Fibroblast of upper back skin (primary cell): ENCODE measurements around the gene CELF4.
"Not testable (repeated sequence)": the region's sequence is repeated elsewhere in the genome, so short reads cannot be mapped to it uniquely, and the experiment has no call there.

ENCODE experiments used
- DNase-seq: peaks from one replicate; pipeline ENCODE4 v3.0.0-alpha.2; 2013

CELF4 gene

DNA sequence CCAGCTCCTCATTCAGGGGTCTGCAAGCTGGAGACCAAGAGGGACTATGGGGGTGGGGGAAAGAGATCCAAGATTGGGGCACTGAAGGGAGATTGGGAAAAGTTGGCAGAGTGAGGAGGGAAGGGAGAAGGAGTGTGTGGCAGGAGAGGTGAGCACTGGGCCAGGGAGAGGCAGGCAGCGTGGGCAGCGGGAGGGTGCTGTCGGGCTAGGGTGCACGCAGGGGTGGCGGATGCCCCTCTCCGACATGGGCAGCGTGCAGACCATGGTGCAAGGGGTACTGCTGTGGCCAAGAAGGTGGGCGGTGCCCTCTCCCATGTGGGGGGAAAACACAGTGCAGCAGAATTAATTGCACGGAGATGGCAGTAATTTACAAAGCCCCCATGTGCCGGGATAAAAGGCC, 74.1 kb downstream of the CELF4 start:
- DNase-seq: no peak

DNA sequence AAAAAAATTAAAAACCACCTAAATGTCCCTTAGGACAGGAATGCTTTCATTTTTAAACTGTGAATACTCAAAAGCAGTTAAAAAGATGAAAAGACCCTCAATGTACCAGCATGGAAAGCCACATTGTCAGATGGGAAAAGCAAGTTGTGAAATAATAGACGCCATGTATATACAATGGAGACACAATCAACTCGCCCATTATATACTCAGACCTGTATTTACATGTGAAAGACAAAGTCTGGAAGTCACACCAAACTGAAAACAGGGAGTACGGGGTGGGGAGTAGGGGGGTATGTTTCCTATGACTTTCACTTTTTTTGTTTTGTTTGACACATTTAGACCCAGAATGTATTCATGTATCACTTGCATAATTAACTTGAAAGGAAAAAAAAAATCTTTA, 75.6 kb downstream of the CELF4 start:
- DNase-seq: no peak

DNA sequence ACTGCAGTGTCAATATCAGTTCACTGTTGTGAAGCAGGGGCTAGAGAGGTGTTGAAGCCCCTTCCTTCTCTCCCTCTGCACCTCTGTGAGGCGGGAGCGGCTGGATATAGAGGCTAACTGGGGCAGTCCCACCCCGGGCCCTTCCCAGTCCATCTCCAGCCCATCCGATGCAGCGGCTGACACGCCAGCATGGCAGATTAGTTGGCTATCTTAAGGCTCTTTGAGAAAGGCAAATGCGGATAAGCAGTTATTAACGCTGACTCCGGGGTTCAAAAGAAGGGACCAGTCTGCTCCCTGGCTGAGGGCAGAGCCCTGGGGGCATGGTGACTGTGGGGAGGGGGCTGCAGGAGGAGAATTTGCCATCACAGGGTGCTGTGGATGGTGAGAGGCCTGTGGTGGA, 76.6 kb downstream of the CELF4 start:
- no peak for DNase-seq

DNA sequence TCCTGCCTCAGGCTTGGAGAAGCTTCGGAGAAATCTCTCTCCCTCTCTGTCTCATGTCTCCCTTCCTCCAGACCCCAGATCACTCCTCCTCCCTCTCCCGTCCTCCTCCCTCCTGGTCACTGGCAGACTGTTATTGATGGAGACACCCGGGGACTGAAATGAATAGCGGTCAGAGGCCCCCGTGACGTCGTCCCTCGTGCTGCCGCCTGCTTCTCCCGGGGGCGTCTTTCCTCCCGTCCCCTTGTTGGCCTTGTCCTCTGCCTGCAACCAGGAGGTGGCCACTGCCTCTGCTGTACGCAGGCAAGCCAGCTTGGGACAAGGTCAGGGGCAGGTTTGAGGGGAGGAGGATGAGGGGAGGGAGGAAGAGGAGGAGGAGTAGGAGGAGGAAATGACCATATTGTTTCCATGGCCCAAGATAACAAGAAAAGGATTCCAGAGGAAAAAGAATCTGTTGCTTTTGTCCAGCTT, 78.2 kb downstream of the CELF4 start:
- DNase-seq: no peak

DNA sequence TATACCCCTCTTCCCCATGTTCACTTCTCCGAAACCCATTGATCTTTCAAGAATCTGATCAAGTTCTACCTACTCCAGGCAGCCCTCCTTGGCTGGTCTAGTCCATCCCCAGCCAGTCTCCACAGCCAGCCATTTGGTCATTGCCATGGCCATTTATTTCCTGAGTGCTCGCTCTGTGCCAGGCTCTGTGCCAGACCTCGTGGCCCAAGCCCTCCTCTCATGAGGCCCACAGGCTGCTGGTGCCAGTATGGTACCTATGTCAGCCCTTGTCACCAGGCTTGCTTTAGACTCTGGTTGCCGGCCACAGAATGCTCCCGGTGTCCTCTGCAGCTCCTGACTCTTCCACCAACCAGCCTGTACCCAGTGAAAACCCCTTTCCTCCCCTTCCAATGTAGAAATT, 78.8 kb downstream of the CELF4 start:
- DNase-seq: no peak

DNA sequence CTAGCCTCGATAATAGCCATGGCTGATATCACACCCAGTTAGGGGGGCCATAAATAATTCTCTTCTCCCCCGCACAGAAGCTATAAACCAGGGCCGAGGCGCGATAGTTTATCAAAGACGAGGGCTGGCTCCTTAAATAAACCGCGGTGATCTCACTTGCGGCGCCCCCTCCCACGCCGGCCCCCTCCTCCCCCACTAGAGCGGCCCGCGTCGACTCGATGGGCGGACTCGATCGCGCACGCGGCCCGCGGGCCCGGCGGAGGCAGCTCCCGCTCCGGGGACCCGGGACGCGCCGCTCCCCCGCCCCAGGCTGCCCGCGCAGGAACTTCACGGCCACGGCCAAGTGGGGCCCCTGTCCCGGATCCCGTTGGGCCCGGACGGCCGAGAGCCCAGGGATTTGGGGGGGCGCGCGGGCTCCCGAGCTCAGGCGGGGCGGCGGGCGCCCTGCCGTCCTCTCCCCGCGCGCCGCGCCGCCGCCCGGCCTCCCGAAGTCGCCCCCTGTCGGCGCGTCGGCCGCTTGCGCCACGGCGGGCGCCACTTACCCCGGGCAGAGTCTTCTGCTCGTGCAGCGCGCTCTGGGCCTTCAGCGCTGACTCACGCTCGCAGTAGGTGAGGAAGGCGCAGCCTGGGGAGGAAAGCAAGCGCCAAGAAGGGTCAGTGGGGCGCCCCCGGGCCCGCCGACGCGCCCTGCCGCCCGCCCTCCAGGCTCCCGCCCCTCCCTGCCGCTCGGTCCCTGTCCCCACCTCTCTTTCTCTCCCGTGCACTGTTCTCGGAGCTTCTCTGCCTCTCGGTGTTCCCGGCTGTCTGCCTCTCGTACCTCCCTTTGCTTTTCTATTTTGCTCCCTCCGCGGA, 80.4 kb downstream of the CELF4 start:
- DNase-seq: peak; percentile 3

DNA sequence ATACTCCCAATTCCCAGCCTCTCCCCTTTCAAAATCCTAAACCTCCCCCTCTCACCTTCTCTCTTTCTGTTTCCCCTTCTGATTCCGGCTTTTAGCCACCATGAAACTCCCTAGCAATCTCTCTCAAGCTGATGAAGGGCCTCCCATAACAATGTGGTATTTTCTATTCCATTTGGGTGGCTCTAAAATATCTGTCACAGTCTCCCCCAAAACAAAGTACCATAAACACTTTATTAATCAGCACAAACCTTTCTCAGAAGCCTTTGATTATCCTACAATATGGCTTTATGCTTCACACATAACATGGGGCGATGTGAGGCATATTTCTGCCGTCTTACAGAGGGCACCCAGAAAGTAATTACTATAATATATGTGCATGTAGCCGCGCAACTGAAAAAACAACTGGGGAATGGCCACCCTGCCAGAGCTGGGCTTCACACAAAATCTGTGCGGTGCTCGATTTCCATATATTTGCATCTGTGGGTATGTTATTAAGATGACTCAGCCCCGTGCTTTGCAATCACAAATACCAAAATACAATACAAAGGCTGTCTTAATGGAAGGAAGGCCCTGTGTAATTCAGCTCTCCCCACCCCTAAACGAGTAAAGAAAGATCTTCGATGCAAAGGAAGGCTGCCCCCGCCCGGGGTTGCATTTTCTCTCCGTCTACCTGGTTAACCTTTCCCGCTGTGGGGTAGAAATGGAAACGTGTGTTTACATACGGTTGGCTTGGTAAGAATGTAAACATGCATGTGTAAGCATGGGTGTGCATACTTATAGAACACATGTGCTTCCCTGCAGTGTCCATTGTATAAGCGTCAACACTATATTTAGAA, 81.4 kb downstream of the CELF4 start:
- DNase-seq: no peak

DNA sequence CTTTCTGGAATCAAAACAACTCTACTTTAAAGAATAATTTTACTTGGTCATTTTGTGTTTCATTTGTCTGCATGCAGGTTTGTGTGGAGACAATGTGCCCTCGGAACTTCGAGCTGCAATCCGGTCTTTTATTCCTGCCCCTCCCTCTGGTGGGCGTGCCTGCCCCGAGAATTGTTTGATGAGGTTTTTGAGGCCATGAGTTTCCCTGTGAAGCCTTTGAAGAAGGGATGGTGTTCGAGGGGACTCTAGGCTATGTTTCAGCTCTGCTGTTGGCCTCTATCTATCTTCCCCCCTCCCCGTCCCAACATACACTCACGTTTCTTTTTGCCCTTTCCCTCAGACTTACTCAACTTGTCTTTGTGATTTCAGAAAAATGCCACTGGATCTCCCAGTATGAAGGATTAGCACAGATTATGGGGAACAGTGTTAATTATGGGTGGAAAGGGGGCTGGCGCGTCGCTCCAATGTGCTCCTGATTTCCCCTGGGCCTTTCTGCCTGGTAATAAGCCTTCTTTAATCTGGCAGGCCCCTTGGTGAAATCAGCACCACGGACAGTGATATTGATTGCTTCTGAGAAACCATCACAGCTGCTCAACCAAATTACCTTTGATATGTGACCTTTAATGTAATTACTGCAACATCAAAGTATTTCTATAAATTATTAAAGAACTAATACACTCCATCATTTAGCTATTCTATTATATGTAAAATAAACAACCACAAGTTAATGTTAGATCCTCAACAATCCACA, 82.2 kb downstream of the CELF4 start:
- DNase-seq: peak; percentile 14

DNA sequence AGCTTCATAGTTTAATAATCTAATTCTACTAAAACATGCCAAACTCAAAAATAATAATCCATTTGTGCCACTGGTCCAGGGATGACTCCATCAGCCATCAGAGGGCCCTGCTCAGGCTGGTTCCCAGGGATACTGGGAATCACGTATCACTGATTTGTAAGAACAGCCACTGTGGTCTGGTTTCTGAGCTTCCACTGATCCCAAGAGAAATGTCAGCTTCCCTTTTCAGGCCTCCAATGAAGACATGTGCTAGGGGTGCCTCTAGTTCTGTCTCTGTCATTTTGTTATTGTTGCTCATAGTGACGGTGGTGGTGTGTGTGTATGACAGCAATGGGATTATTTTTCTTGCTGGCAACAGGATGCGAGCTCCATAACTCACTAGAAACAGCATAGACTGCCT, 83.2 kb downstream of the CELF4 start:
- DNase-seq: no peak

DNA sequence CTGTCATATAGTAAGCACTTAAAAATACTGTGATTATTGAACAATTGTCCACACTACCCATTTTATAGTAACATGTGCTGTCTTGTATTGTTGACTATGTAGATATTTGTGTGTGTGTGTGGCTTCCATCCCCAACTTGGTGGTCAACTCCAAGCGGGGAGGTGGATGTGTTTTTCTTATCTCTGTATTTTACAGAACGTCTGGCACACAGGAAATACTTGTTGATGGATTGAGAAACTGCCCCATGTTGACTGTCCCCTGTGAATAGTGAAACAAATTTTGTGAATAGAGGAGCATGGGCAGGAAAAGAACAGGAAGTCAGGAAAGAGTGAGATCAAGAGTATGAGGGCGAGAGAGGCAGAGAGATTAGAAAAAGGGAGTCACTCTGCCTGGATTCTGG, 83.6 kb downstream of the CELF4 start:
- no peak for DNase-seq

DNA sequence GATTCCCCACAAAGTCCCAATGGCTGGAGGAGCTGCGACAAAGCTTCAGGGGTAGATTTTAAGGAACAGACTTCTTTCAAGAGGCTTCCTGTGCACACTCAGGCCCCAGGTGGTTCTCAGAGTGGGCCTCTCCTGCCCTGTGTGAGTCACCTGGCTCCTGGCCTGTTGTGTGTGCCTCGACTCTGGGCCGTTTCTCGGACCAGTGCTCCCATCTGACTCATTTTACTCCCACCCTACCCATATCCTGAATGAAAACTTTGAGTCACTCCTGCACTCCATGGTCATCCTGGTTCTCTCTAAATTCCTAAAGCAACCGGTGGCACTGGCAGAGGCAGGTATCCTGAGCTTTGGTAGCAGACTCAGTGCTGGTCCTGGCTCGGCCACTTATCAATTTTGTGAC, 84.1 kb downstream of the CELF4 start:
- DNase-seq: no peak

DNA sequence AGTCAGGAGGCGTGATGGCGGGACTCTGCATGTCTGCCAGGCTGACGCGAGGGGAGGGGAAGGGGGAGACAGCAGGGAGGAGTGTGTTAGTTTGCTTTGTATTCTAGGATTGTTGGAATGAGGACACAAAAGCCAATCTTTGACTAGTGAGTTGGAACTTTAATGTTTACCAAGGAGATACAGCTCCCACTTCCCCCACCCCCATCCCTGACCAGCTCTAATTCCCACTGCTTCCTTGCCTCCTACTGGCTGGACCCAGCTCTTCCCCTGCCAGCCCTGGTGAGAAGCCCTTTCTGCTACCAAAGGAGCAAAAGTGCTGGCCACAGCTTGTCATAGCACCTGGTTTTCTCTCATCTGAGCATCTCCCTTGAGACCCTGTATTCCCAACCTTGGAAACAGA, 84.5 kb downstream of the CELF4 start:
- no peak for DNase-seq

DNA sequence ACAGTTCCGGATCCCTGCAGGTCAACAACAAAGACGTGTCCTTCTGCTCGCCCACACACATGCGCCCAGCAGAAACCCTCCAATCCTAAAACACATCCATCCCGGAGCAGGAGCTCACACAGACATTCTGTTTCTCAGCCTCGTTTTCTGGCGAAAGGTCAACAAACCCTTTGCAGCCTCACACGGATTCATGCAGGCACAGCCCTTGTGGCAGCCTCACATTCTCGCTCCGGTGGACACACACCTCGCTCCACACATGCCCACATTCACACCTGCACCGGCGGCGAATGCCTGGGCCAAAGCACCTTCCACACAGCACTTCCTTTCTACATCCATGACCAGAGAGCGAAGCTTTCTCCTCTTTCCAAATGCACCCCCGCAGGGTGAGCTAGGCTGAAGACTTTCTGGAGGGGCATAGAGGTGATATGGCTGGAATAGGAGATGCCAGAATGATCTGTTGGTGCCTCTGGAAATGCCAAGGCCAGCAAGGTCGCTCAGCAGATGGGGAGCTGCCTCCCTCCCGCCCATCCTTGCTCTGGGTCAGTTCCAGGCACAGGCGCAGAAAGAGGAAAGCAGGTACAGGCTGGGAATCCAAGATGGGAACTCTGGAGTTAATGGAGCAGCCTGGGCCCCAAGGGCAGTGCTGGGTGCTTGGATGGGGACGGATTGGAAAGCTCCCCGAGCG, 88.8 kb downstream of the CELF4 start:
- no peak for DNase-seq

DNA sequence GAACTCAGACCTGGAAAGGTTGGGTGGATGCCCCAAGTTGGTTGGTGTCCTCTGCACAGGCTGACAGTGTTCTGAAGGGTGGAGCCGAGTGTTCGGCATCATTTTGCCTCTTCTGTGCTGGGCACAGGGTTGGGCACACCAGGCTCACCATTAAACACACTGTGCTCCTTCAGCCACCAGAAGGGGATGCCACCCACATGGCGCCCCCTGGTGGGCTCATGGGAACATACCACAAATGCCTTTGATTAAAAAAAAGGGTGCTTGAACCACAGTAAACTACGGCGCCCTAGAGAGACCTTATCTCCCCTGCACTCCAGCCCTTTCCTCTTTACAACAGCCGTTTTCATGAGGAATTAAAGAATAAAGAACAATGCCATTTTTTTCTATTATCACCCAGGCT, 89.4 kb downstream of the CELF4 start:
- peak; percentile 14 for DNase-seq

DNA sequence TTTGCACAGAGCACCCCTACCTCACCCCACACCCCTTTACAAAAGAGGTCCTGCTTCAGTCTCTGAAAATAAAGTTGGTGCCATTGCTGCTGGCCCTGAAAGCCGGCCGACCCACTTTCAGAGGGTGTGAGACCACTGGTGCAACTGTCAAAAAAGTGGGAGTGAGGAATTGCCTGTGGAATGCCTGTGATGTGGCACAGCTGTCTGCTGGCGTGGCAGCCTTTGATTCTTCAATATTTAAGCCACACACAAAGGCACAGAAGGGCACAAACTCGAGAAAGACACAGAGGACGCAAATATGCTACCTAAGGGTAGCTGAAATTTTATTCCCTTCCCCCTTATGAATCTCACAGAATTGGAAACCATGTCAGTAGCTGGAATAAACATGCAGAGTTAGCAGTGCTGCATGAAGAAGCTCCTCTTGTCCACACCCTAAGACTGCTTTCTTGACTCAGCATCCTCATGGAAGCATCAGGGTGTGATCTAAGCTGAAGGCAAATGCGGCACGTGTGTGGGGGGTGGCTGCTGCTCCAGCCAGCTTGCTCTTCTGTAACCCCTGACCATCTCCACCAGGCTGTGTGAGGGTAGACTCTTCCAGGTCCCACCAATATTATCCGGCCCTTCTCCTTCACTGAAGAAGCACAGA, 92.3 kb downstream of the CELF4 start:
- DNase-seq: no peak

DNA sequence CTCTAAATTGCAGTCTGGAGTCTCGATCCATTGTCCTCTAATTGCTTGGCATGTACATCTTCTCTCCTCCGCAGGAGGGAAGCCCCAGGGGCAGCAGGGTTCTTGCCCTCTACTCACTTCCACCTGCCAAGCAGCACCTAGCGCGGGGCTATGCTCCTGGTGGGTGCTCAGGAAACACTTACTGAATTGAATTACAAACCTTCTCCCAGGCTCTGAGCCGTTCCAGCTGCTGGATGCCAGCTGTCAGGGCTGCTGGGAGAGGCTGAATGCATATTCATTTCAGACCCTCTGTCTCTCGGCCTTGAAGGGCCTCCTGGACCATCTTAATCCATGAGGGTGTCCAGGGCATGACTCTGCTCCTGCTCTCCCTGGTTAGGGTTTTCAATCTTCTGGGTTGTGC, 94.0 kb downstream of the CELF4 start:
- DNase-seq: no peak

DNA sequence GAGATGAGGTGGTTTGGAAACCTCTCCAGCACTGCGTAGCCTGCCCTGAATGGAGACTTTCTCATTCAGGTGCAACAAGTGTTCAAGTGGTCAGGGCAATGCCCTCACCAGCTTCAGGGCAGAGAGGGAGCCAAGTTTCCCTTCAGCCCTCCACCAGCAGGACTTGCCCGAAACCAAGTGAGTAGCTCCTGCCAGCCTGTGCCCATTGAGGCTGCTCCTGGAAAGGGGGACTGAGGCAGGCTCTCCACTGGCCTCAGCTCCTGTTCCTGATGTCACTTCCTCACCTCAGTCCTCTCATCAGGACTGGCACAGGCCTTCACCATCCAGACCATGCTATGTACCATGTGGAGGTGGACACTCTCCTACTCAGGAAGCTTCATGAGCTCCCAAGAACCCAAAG, 94.6 kb downstream of the CELF4 start:
- DNase-seq: no peak

DNA sequence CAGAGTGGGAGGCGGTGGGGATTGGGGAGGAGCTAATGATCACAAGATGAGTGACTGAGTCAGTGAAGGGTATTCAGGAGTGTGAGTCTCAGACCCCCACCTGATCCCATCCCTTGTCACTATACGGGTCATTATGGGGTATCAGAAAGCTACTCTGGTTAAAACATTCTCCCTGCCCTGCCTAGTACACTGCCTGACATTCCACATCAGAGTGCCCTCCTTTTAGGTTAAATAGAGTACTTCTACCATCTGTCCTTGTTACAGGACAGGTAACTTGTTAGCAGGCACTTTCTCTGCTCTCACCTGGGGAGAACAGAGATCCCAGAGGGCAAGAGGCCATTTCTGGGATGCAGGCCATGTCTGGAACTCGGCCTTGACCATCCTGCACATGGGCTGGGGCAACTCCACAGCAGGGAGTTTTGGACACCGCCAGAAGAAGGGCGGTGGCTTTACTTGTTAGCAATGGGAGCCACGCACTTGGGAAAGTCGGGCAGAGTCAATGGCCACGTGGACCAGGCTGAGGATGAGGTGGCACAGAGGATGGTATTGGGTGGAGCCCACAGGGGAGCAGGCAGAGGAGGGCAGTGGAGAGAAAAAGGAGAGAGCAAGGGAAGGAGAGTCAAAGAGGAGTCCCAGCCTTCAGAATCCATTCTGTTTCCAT, 98.5 kb downstream of the CELF4 start:
- DNase-seq: no peak

DNA sequence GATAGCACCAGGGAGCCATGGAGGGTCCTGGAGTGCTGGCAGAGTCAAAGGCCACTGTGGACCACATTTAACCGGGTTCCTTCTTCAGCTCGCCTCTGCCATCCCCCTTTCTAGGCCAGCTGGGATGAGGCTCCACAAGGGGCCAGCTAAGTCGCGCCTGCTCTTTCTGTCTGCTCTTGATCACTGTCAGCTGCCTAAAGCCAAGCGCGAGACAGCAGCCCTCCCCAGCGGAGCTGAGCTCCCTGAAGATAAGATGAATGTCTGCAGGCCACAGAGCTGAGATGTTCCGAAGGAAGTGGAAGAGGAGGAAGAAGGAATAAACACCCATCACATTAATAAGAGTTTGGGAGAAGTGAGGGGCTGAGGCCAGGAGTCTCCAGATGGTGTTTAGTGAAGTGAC, 99.6 kb downstream of the CELF4 start:
- no peak for DNase-seq

DNA sequence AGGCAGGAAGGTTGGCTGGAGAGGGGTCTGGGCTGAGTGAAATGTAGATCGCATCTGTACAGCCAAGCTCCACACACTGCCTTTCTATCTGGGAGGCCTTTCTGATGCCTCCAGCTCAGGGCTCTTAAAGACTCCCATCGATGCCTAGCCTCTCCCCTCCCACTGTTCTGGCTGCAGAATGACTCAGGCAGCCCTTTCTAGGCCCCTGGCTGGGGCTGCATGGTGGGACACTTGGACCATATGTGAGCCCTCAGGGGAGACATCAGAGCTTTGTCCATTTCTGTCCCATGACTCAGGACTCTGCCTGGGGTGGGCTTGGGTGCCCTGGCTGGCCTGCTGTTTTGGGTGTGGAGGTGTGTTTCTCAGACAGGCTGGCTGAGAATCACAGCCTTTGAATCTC, 101.3 kb downstream of the CELF4 start:
- DNase-seq: no peak

DNA sequence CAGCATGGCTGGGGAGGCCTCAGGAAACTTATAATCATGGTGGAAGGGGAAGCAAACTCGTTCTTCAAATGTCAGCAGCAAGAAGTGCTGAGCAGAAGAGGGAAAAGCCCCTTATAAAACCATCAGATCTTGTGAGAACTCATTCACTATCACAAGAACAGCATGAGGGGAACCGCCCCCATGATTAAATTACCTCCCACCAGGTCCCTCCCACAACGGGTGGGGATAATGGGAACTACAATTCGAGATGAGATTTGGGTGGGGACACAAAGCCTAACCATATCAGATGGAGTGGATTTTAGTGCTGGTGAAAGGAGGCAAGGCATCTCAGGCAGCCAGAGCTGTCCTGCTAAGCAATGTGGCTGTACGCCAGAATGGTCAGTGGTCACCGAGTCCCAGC, 104.3 kb downstream of the CELF4 start:
- not testable (repeated sequence) for DNase-seq

DNA sequence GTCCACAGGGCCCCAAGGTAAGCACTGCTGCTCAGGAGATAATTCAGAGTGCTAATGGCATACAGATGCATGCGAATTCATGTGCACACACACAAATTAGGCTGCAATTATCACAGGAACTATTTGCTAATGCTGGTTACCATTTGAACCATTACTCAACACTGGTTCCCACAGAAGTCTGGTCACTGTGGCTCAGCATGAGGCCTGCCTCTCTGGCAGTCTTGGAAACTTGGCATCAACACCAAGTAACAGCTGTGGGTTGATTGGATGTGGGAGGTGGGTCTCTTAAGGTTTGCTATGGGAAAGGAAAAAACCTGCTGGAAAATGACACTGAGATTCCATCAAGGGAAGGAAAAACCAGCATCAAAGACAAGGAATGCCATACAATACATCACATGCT, 105.0 kb downstream of the CELF4 start:
- no peak for DNase-seq
